Skin epidermis (tissue), 12 donors: ENCODE measurements around the gene CELA3B.
"Not testable (repeated sequence)": the region's sequence is repeated elsewhere in the genome, so short reads cannot be mapped to it uniquely, and the experiment has no call there.

Source experiments
- H3K27ac ChIP-seq, 21 experiments: fragments of 200-600 bp; sonication (generic) in 11 of 21; one replicate each; pipeline ENCODE4 v1.5.0; 2020; ENCODE audit warnings: mild to moderate bottlenecking in 3 of 21, inconsistent platforms in 2 of 21, moderate library complexity in 2 of 21
- H3K4me3 ChIP-seq, 7 experiments: fragments of 200-600 bp; sonication (generic) in 2 of 7; one replicate each; pipeline ENCODE4 v1.5.0; 2020; ENCODE audit warnings: inconsistent platforms in 2 of 7, mild to moderate bottlenecking in 2 of 7, moderate library complexity in 1 of 7

The CELA3B gene

GRCh38 chr1:21976703-21977239 is at the start of gene CELA3B:
Gene CELA3B (plus strand): TSS chr1:21977022. CDS start chr1:21977040, 18 bp downstream.
- H3K4me3 ChIP-seq, H3K27ac ChIP-seq: not testable (repeated sequence)

DNA sequence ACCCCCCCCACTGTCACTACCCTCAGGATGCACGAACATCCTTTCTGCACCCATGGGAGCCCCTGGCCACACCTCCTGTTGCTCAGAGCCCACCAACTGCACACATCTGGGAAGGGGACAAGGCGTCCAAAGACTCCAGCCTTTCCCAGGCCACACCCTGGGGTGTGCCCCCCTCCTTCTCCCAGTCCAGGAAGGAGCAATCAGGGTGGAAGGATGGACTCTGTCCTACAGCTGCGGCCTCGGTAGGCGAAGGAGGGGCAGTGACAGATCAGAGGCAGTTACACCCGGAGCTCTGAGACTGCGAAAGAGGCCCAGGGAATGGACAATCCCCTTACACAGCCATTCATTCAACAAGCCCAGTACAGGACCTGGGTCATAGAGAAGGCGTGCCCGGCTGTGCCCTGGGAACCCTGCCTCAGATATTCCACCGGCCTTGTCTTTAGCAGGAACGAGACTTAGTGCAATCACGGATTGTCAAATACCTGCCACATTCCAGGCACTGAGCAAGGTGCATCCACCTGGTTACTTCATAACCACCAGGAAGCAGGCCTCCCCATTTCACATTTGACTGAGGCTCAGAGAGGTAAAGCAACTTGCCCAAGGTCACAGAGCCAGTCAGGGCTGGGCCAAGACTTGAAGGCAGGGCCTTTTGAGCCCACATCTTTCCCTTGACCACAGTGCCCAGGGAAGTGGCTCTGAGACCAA is 49.1 kb upstream of the CELA3B start:
- H3K4me3 ChIP-seq, result no peak overlapping the region

DNA sequence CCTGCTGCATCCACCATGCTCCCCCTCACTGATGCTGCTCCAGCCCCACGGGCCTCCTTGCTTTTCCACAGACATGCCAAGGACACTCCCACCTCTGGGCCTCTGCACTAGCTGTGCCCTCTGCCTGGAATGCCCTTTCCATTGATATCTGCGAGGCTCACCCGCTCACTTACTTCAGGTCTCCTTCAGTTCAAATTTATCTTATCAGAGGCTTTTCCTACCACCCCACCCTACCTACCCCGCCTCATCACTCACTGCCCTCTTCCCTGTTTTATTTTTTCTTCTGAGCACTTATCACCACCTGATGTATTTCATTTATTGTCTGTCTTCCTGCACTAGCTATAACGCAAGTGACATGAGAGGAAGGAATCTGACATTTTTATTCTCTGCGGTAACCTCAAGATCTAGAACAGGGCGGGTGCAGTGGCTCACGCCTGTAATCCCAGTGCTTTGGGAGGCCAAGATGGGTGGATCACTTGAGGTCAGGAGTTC is 46.7 kb upstream of the CELA3B start:
- H3K4me3 ChIP-seq, result no peak overlapping the region
- peak overlapping the region in 9 of 21 experiments; percentile 29 to 93 (median 74) for H3K27ac ChIP-seq

More for the DNA sequence above, 49.1 kb upstream of the CELA3B start:
- H3K27ac ChIP-seq, result peak overlapping the region in 20 of 21 experiments; percentile 40 to 91 (median 72)

- H3K4me3 ChIP-seq, result no peak overlapping the region
- H3K27ac ChIP-seq, result peak overlapping the region in 16 of 21 experiments; percentile 20 to 93 (median 84)
Measured at GRCh38 chr1:21930629-21931170, 46.1 kb upstream of the CELA3B start.

DNA sequence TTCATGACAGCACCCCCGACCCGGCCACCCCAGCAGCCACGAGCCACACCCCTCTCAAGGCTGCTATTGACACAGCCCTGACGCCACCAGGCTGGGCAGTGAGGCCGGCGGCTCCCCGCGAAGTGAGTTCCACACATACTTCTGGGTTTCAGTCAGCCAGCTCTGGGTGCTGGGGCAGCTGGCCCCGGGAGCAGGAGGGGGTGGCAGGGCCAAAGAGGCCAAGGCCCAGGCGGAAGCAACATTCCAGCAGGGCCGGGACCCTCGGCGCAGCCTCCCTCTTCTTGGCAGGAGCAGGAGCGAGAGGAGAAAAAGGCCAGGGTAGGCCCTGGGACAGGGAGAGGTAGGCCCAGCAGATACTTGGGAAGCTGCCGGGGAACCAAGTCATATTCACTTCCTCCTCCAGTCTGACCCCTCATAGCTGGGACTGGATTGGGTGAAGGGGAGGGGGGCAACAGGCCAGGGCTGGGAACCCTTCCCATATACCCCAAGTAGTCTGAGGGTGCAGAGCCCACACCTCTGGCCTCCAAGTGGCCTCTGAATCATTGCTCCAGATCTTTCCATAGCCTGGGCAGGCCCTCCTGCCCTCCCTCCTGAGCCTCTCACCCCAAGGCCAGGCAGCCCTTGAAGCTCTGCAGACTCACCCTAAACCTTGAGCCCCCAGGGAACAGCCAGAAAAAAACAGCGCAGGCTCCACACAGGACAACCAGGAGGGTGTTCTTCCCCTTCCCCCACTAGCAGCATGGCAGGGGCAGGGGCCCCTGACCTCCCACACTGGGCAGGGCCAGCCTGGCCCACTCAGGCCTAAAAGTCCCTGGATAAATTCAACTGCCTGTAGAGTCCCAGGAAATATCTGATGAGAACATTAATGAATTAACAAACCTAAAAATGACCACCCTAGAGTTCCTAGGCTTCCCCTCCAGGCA is 45.4 kb upstream of the CELA3B start:
- H3K4me3 ChIP-seq, result no peak overlapping the region

GRCh38 chr1:21932127-21932526 is 44.7 kb upstream of the CELA3B start:
- H3K27ac ChIP-seq, result peak overlapping the region in 19 of 21 experiments; percentile 20 to 93 (median 82)

More for the DNA sequence above, 45.4 kb upstream of the CELA3B start:
- H3K27ac ChIP-seq, result peak overlapping the region in 19 of 21 experiments; percentile 20 to 93 (median 80)

DNA sequence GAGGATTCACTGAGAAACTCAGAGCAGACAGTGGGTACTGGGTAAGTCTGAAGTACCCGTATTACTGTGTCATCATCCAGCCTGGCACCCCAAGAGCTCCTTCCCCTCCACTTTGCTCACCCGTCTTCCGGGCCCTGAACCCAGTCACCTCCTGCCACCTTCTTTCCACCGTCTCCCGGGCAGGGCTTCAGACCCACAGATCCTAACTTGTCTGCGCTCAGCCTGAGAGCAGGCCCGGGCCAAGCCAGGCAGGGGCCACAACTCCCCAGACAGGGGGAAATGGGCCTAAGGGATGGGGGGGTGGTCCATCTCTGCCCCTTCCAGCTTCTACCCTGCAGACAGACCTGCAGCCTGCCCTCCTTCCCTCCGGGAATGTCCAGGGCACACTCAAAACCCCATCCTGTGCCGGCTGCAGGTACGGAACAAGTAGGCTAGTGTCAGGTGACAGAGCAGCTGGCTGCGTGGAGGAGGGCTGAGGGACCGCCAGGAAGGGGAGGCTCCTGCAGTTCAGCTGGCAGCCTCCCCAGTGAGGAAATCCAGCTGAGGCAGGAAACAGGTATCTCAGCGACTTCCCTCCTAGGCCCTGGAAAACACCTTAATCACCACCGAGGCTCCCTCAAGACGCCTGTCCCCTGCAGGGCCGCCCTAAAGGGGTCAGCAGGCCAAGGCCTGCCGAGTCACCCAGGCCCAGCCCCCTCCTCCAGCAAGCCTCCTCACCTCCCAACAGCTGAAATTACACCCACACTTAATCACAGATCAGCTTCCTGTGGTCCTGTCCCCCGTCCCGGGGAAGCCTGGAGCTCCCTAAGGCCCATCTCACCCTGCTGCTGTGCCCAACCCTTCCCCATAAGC is 43.2 kb upstream of the CELA3B start:
- Histone ChIP-seq H3K27ac (peak overlapping the region; percentile 25 to 93 (median 80)), H3K4me3 (peak overlapping the region in 3 of 7 experiments; percentile 16 to 67 (median 36))

More at GRCh38 chr1:21932127-21932526, 44.7 kb upstream of the CELA3B start:
- no peak overlapping the region for H3K4me3 ChIP-seq

DNA sequence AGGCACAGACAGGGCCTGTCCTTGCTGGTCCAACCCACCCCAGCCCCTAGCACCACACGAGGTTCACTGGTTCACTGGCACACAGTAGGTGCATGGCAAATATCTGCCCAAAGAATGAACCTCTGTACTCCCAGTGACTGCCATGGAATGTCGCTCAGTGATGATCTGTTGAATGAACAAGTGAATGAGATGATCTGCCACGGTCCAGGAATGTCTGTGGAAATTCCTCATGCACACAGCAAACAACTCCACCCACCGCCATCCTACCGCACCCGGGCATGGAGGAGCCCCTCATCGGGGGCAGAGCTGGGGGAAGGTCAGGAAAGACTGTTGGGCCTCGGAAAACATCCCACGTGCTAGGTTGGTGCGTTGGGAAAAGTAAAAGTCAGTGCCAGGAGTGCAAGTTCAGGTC is 41.4 kb upstream of the CELA3B start:
- peak overlapping the region; percentile 36 to 76 (median 60) for H3K4me3 ChIP-seq
- H3K27ac ChIP-seq, result peak overlapping the region in 20 of 21 experiments; percentile 53 to 93 (median 86)

DNA sequence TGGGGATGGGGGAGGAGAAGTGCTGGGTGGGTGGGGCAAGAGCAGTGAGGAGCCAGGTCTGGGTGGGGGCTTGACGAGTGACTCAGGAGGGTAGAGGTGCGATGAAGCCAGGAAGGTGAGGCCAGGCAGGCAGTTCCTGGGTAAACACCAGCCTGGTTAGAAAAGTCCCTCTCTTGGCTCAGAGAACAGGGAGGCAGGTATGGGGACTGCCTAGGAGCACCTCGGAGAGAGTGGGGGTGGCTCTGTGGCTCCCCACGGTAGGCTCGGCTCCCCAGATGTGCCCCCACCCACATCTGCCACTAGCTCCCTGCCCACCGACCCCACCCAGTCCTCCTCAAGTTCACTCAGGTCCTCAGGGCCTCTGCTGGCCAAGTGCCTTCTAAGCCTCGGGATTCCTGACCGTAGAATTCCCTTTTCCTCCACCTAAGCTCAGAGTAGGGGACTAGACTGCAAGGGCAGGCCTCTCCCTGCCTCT is 40.9 kb upstream of the CELA3B start:
- H3K4me3 ChIP-seq, result peak overlapping the region; percentile 36 to 76 (median 60)
- peak overlapping the region; percentile 53 to 93 (median 86) for H3K27ac ChIP-seq

DNA sequence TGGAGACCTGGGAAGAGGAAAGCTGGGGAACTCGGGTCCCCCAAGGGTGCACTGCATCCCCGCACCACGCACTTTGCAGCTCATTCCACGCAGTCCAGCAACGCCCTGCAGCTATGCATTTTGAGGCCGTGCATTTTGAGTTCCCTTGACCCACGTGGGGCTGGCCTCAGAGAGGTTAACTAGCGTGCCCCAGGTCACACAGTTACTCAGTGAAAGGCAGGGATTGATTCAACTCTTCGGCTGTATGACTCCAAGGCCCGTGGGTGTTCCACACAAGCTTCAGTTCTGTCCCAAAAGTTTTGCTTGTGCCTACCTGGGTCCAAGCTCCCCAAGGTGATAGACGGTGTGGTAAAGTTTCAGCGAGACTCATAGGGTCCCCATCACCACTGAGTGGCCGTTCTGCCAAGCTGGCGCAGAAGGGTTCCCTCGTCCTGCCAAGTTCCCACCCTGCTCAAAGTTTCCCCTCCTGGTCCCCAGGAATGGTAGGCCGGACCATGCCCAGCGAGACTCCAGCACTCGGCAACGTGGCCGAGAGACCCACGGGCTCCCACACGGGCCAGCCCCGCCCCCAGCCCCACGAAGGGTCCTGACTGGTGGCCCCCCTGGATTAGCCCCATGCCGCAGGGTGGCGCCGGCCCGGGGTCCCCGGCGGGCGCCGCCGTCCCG is 40.3 kb upstream of the CELA3B start:
- Histone ChIP-seq H3K27ac (peak overlapping the region; percentile 53 to 93 (median 86)), H3K4me3 (peak overlapping the region; percentile 36 to 76 (median 60))

- H3K4me3 ChIP-seq, result peak within 1 kb of the TSS; percentile 36 to 76 (median 60)
Measured at GRCh38 chr1:21937034-21937371, 39.8 kb upstream of the CELA3B start, which contains the start of gene HSPG2. Gene HSPG2 (minus strand): TSS chr1:21937310. CDS start chr1:21937217, 93 bp downstream.

DNA sequence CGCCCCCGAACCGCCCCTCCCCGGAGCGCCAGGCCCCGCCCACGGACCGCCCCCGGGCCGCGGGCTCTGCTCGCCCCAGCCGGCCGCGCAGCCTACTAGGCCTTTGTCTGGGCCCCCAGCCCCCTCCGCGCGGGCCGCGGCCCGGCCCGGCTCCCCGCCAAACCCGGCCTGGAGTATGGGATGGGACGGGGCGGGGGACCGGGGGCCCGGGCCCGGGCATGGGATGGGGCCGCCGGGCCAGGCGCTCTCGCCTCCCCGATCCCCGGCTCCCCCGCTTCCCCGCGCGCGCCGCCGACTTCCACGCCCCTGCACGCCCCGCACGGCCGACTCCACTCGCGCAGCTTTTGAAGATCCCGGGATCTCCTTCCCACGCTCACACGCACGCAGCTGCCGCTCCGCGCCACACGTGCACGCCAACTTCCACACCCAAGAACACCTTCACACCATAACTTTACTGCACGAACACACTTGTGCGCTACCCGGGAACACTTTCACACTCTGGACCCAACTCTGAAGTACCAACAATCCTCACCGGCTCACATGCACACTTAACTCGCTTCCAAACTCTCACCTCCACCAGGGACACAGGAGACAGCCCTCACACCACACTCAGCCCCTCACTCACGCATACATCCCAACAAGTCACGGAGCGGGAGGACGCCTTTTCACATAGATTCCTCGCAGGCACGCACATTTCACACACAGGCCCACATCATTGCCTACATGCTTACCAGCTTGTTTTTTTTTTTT is 39.3 kb upstream of the CELA3B start:
- Histone ChIP-seq H3K4me3 (peak overlapping the region; percentile 24 to 76 (median 35)), H3K27ac (peak overlapping the region in 20 of 21 experiments; percentile 33 to 89 (median 79))

More at GRCh38 chr1:21937034-21937371, 39.8 kb upstream of the CELA3B start, which contains the start of gene HSPG2:
- peak within 1 kb of the TSS; percentile 57 to 93 (median 87) for H3K27ac ChIP-seq

DNA sequence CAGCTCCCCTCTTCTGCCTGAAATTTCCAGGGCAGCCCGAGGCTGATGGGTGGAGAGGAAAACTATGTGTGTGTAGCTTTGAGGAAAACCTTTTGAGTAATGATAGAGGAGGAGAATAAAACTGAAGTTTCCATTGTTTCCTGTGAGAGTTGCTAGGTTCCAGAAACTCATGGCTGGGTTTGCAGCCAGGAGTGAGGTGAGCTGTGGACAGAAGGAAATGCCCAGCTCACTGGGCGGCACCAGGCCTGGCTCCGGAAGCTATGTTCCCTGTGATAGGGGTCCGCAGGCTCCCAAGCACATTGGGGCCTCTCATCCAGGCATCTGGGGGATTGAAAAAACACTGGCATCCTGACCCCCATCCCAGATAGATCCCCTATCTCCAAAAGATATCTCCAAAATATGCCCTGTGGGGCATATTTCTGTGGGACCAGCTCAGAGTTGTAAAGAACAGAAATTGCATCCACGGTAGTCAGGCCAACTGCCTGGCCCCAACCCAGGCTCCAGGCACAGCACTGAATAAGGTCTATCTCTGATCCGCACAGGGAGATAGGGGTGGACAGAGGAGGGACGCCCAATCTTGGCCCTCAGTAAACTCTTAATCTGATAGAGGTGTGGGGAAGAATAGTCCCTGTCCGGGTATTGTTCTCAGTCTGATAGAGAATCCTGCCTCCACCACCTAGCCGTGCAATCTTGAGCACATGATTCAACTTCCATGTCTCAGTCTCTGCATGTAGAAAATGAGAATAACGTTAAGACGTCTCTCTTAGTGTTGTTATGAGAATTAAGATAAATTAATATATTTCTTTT is 37.9 kb upstream of the CELA3B start:
- H3K4me3 ChIP-seq, result no peak overlapping the region
- H3K27ac ChIP-seq, result peak overlapping the region in 19 of 21 experiments; percentile 24 to 89 (median 77)

GRCh38 chr1:21939650-21940374 is 37.0 kb upstream of the CELA3B start:
- no peak overlapping the region for H3K4me3 ChIP-seq
- H3K27ac ChIP-seq, result peak overlapping the region in 19 of 21 experiments; percentile 16 to 89 (median 76)

DNA sequence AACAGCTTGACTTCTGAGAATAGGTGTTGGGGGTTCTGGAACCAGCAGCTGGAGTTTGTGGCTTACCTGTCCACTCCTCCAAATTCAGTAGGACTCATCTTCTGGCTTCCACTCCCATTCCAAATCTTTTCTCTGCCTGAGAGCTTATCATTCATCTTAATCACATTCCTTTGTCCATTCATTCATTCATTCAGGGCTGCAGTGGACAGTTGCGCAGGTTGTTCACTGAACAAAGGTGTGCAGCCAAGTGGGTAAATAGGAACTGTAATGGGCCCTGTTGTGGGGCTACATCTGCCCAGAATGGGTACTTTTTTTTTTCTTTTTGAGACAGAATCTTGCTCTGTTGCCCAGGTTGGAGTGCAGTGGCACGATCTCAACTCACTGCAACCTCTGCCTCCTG is 36.3 kb upstream of the CELA3B start:
- H3K4me3 ChIP-seq, result no peak overlapping the region
- peak overlapping the region in 14 of 21 experiments; percentile 6 to 89 (median 71) for H3K27ac ChIP-seq
